HG03060 (cell line): ENCODE results near the gene TET2.

Experiments used
- ATAC-seq: cut with Tn5 transposase; IDR thresholded peaks from one replicate; pipeline ENCODE4 v1.9.1; 2021; ENCODE audit warnings: low read depth, moderate number of reproducible peaks; ENCODE audit not compliant: unreplicated experiment

Gene TET2

DNA sequence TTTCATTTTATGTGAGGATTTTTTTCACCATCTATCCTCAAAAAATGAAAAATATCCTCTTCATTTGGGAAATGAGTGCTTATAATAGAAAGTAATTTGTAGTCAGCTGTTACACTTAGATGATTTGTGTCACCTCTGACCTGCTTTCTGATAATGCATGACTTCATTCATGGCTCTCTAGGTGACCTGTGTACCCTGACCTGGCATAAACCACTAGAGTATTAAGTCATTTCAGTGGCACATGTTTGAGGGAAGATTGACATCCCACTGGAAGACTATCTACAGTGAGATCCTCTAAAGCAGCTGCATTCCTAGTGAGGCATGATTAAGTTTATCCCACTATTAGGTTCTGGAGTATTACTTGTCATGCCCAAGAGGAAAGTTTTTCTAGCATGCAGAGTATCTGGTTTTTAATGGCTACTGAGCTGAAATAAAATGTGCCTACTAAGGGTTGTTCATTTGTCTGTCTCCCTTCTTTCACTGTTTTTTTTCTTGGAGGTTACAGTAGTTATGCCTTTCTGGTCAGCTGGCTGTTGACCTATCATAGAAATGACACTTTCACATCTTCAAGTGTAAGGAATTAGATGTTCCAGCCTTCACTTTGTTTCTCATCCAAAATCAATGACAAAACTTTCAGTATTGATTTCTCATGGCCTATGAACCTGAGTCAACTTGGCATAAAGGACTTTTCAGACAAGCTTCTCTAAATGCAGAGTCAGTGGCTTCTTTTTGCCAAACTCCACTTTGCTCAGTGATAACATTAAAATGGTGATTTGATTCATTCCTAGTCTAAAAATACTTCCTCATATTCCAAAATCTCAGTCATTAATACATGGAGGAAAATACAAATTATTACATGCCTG, 33.1 kb downstream of the TET2 start:
- no peak for ATAC-seq

DNA sequence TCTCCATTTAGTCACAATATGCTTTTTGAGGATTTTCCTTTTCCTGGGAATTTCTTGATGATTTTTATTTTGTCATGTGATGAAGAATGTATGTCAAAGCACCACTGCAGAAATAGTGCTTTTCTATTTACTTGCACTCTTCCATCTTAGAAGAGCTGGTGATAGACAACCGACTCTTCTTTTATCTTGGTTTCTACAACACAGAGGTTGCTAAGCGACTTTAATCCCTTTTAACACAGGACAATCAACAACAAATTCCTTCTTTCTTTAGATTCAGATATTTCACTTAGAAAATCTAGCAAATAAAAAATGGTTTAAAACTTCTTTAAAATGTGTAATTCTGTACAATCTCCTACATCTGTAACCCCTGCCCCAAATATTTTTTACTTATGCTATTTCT, 34.6 kb downstream of the TET2 start:
- ATAC-seq = no peak

DNA sequence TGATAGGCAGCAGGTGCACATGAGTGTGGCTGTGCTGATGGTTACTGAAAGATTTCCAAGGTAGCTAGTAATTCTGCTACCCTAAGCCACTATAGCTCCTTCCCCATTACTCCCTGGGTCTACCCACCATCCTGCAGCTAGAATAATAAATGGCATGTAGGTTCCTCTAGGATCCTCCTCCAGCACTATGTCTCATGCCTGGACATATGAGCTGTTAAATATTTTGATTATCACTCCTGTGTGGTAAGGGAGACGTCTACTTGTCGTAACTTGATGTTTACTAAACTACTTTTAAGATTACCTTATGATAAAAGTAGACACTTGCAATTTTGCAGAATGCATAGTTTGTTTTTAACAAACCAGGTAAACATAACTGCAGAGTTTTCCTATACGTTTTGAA, 35.5 kb downstream of the TET2 start:
- no peak for ATAC-seq

- no peak for ATAC-seq
Observed at GRCh38 chr4:105184316-105184980, 37.8 kb downstream of the TET2 start.

DNA sequence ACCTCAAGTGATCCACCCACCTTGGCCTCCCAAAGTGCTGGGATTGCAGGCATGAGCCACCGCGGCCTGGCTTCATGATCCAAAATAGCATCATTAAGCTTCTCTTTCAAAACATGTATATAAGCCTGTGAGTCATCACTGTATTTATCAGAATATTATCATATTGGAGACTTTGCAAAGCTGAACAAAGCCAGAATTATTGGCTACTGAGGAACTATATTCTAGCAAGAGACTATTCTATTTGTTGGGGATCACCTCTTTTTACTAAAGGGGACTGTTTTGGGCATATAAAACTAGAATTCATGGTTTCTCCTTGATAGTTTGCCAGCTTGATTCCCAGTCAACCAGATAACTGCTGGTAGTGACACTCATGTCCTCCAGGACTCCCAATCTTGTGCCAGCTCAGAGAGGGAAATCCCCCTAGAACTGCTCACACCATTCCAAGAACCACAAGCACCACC, 40.1 kb downstream of the TET2 start:
- no peak for ATAC-seq

DNA sequence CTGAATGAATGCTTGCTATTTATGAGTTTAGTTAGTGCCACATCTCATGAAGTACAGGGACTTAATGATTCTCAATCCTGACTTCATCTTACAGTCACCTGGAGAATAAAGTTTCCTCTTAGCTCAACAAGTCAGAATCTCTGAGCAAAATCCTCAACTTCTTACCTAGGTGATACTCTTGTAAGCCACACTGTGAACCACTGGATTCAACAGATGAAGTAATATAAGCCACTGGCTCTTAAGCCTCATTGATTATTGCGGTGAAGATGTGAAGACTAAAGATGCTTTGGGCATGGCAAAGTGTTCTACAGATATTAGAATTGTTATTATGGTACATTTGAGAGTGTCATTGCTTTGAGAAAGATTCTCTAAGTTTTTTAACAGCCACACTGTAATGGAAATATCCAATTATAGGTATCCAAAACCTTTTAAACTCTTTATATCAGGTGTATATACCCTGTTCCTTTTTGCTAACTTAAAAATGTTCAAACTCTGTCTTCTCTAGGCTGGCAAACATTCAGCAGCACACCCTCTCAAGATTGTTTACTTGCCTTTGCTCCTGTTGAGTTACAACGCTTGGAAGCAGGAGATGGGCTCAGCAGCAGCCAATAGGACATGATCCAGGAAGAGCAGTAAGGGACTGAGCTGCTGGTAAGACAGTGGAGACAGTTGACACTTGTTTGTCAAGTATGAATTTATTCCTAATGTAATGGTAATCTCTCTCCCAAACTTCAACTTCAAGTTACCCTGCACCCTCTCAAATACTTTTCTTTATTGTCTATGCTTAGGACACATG, 43.4 kb downstream of the TET2 start:
- no peak for ATAC-seq

DNA sequence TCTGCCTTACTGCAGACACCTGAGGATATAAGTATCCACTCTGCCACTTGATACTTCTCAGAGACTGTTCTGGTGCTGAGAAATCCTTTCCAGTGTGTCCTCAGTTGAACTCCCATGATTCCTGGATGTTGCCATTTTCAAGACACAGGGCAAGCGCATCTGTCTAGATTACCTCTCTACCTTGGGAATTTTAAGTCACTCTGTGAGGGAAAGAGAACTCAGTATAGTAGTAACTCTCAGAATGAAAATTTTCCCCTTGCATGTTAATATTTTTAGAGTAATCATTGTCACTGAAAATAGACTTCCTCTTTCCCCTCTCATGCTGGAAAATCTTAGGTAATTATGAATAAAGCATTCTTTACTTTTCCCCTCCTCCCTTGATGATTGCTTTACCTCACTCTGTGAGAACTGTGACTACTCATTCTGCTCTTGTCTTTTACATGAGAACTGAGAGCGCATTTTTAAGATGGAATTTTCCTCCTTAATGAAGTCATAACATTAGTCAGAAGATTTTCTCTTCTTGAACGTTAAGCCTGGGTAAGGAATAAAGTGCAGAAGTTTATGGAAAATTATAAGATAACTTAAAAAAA, 45.0 kb downstream of the TET2 start:
- ATAC-seq = peak; percentile 37

GRCh38 chr4:105192474-105192873, 45.8 kb downstream of the TET2 start:
- ATAC-seq = no peak

- ATAC-seq = no peak
Observed at GRCh38 chr4:105192910-105193309, 46.2 kb downstream of the TET2 start.

DNA sequence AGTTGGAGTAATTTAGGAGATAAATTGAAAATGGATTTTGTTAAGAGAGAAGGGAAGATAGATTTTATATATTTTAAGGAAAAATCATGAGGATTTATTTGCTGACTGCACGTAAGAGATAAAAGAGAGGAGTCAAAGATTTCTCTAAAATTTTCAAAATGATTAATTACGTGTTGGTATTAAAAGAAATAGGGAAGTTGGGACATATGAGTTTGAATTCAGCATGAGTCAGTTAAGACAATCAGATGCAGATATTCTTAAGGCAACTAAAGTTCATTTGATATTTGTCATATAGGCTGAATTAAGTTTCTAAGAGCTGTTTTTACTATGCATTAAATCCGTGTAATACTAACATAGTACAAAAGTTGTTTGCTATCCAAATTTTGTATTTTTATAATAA, 46.9 kb downstream of the TET2 start:
- ATAC-seq = no peak

- ATAC-seq = peak; percentile 79
Observed at GRCh38 chr4:105194328-105195231, 47.9 kb downstream of the TET2 start.

GRCh38 chr4:105196523-105197145, 50.0 kb downstream of the TET2 start:
- no peak for ATAC-seq

- no peak for ATAC-seq
Observed at GRCh38 chr4:105197777-105198176, 51.1 kb downstream of the TET2 start.

DNA sequence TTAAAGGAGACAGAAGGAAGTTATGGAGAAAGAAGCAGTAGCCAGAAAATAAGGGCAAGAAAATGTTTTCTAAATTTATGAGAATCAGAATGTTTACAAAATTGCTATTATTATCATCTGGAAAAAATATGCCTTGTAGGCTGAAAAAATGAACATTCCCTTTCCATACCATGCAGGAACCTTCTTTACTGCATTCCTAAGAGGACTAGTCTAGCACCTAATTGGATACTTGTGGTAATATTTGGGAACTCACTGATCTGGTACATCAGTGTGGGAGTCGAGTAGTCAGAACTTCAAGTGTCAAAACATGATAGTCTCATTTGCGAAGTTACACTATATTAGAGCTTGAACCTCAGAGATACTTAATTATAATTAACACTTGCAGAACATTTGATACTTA, 51.9 kb downstream of the TET2 start:
- ATAC-seq = no peak

- no peak for ATAC-seq
Observed at GRCh38 chr4:105206214-105206613, 59.5 kb downstream of the TET2 start.

GRCh38 chr4:105207386-105207785, 60.7 kb downstream of the TET2 start:
- no peak for ATAC-seq

GRCh38 chr4:105208561-105208960, 61.9 kb downstream of the TET2 start:
- ATAC-seq = no peak

DNA sequence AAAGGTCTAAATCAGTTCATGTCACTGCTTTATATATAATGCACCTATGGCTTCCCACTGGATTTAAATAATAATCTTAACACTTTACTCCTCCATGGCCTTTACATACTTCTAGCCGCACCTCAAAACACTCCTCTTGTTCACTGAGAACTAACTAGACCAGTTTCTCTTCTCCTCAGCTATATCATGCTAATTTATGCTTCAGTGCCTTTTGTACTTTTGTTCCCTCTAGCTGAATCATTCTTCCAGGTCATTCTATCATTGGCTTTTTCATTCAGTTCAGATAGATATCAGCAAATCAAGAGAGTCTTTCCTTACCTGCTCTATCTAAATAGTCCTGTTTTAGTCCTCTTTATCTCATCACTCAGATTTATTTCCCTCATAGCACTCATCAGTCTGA, 64.2 kb downstream of the TET2 start:
- no peak for ATAC-seq

- peak; percentile 72 for ATAC-seq
Observed at GRCh38 chr4:105215609-105216313, 69.1 kb downstream of the TET2 start.
